SIG-M5 (cell line): ENCODE data around the gene GTF2H4.
"Not testable (repeated sequence)": the region's sequence is repeated elsewhere in the genome, so short reads cannot be mapped to it uniquely, and the experiment has no call there.

Experiments used
- DNase-seq: peaks from one replicate; lab custom pipeline; 2025; lab: John Stamatoyannopoulos, UW

Gene GTF2H4

DNA sequence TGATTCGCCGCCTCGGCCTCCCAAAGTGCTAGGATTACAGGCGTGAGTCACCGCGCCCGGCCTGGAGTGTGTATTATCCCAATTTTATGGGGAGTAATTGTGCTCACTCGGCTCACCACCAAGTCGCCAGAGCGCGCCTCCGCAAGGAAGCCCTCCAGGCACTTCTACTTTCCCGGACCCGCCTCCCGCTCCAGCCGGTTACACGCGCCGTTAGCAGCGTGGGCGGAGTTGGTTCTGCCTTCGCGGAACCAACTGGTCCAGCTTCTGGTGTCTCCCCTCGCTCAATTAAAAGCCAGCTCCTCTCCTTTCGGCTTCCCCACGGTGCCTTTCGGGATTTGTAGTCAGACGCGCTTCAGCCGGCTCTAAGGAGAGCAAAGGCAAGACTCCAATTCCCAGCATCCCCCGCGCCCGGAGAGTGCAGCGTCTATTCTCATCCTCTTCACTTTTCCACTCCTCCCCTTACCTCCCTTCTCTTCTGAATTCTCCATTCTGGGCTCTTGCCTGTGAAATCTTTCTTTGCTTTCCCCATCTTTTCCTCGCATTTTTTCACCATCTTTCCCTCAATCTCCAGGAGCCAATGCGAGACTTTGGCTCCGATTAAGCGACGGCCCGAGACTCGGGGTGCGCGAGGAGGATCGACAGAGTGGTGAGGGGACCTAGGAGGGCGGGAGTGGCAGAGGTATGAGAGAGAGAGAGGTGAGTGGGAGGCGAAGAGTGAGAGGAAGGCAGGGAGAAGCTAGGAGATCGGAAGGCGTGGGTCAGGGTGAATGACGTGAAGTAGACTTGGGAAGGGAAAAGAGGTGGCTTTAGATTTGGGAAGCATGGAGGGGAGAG, at the start of gene GTF2H4:
Gene GTF2H4, plus strand, starts transcription at position 450 of the 834 bp plus-strand sequence.
- DNase-seq, result peak; percentile 92

DNA sequence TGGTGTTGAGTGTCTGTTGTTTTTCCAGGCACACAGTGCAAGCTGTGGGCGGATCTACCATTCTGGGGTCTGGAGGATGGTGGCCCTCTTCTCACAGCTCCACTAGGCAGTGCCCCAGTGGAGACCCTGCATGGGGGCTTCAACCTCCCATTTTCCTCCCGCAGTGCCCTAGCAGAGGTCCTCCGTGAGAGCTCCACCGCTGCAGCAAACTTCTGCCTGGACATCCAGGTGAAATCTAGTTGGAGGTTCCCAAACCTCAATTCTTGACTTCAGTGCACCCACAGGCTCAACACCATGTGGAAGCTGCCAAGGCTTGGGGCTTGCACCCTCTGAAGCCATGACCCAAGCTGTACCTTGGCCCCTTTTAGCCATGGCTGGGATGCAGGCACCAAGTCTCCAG, 48.3 kb upstream of the GTF2H4 start:
- not testable (repeated sequence) for DNase-seq

DNA sequence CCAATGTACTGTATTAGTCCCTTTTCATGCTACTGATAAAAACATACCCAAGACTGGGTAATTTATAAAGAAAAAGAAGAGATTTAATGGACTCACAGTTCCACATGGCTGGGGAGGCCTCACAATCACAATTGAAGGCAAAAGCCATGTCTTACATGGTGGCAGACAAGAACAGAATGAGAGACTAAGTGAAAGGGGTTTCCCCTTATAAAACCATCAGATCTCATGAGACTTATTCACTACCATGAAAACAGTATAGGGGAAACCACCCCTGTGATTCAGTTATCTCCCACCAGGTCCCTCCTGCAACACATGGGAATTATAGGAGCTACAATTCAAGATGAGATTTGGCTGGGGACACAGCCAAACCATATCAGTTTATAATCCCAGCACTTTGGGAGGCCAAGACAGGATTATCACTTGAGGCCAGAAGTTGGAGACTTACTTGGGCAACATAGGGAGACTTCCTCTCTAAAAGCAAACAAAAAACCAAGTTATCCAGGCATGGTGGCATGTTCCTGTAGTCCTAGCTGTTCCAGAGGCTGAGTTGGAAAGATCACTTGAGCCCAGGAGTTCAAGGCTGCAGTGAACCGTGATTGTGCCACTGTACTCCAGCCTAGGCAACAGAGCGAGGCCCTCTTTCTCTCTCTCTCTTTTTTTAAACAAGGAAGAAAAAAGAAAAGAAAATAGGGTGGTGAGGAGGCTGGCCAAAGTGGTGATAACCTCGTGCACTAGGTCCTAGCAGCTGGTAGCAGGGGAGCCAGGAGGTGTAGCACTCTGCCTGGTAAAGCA, 46.6 kb upstream of the GTF2H4 start:
- no peak for DNase-seq

DNA sequence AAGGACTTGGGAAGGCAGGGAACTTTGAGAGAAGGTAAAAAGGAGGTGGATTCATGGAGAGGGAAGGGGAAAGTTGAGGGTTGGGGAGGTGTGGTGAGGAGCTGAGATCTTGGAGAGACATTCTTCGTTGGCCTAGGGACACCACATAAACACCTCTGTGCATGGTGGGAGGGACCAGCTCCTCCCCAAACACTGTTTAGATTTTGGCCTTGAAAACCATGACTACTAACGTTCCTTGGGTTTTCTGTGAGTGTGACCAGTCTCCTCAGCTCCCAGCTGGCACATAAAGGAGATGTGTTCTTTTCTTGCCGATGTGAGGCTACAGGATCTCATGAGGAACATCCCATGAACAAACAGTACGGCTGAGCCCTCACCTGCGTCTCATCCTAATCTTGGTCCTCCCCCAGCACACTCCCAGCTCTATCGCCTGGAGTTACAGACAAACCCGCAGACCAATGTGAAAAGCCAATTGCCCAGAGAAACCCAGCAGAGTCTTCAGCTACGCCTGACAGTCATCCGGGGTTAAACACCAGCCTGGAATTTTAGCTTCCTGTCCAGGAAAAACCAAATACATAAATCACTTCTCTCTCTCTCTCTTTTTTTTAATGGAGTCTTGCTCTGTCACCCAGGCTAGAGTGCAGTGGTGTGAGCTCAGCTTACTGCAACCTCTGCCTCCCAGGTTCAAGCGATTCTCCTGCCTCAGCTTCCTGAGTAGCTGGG, 45.7 kb upstream of the GTF2H4 start:
- no peak for DNase-seq

DNA sequence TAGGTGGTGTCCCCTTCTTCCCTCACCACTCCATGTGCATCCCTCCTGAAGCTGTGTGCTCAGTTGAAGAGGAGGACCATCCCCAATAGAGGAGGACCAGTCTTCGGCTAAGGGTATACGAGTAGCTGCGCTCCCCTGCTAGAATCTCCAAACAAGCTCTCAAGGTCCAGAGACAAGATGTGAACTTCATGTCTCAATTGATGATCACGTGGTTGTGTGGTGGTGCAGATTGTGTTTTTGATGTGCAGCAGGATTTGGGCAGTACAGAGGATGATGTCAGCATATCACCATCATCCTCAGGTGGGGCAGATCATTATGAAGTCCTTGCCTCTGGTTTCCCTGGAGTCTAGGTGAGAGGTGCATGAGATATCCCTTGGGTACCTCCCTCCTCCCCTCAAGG, 43.7 kb upstream of the GTF2H4 start:
- DNase-seq, result no peak

DNA sequence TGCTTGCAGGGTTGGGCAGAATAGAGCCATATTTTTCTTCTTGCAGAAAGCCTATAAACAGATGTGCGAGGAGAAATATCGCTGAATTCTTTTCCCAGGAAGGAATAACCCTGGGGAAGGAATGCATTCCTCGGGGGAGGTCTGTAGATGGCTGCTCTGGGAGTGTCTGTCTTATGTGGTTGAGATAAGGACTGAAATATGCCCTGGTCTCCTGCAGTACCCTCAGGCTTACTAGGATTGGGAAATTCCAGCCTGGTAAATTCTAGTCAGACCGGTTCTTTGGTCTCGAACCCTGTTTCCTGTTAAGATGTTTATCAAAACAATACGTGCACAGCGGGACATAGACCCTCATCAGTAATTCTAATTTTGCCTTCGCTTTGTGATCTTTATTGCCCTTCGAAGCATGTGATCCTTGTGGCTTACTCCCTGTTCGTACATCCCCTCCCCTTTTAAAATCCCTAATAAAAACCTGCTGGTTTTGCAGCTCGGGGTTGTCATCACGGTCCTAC, 38.7 kb upstream of the GTF2H4 start:
- DNase-seq, result not testable (repeated sequence)

DNA sequence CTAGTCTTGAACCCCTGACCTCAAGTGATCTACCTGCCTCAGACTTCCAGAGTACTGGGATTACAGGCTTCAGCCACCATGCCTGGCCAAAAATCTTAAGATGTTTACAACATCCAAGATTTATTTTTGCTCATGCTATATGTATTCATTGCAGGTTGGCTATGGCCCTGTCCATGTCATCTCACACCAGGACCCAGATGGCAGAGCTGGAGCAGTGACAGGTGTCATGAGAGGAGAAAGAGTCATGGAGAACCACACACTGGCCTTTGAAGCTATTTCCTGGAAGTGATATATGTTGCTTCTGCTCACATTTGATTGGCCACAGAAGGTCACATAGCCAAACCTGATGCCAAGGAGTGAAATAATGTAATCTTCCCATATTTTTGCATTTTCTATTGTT, 37.5 kb upstream of the GTF2H4 start:
- no peak for DNase-seq

DNA sequence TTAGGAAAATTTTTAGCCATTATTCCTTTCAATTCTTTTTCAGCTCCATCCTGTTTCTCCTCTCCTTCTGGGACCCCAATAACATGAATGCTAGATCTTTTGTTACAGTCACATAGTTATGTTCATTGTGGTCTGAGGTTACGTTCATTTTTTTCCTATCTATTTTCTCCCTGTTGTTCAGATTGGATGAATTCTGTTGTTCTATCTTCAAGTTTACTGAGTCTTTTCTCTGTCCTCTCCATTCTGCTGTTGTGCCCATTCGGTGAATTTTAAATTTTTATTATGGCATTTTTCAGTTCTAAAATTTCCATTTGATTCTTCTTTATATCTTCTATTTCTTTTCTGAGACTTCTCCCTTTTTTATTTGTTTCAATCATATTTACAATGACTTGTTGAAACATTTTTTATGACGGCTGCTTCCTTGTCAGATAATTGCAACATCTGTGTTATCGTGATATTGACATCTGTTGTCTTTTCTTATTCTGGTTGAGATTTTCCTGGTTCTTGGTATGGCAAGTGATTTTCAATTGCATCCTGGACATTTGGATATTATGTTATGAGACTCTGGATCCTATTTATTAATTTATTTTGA, 36.3 kb upstream of the GTF2H4 start:
- no peak for DNase-seq

DNA sequence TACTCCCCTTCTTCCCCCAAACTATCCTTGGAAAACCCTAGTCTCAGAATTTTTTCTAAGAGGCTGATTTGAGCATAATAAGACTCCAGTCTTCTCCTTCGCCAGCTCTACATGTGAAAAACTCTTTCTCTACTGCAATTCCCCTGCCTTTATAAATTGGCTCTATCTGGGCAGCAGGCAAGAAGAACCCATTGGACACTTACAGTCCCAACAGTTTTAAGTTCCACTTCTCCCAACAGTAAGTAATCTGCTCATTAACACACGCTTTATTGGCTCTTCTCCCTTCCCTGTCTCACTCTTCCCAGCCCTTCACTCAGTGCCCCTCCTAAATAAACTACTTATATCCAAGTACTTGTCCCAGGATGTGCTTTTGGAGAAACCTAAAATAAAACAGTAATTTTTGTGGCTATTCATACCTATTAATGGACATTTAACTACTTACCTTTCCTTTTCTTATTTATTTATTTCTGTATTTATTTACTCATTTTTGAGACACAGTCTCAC, 34.8 kb upstream of the GTF2H4 start:
- DNase-seq, result no peak

DNA sequence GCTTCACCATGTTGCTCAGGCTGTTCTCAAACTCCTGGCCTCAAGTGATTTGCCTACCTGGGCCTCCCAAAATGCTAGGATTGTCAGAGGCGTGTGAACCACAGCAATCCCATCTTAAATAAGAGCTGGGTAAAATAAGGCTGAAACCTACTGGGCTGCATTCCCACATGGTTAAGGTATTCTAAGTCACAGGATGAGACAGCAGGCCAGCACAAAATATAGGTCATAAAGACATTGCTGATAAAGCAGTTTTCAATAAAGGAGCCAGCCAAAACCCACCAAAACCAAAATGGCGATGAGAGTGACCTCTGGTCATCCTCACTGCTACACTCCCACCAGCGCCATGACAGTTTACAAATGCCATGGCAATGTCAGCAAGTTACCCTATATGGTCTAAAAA, 34.2 kb upstream of the GTF2H4 start:
- DNase-seq, result not testable (repeated sequence)

DNA sequence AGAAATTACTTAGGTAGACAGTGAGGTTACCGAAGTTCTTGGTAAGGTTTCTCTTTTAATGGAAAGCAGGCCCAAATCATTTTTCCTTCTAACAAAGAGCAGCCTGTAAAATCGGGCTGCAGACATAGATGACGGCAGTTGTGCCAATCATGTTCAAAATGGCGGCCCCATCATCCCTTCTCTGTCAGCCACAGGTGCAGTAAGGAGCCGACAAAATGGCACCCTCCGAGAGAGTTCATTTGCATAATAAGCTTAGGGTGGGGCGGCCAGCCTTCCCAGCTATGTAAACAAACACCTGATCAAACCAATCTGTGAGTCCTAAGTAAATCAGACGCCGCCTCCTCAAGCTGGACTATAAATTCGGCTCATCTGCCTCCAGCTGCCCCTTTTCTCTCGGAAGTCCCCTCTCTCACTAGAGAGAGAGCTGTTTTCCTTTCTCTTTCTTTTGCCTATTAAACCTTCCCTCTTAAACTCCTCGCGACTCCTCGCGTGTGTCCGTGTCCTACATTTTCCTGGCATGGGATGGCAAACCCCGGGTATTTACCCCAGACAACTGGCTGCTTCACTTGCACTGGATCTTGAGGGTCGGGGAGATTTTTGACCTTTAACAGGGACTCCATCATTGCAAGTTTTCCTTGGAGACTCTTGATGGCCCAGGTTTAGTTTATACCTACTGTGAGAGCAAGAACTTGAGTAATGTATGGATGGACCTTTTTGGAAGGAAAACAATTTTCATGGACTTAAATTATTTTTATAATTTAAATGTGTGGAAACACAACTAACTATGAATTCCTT, 32.6 kb upstream of the GTF2H4 start:
- DNase-seq, result no peak

DNA sequence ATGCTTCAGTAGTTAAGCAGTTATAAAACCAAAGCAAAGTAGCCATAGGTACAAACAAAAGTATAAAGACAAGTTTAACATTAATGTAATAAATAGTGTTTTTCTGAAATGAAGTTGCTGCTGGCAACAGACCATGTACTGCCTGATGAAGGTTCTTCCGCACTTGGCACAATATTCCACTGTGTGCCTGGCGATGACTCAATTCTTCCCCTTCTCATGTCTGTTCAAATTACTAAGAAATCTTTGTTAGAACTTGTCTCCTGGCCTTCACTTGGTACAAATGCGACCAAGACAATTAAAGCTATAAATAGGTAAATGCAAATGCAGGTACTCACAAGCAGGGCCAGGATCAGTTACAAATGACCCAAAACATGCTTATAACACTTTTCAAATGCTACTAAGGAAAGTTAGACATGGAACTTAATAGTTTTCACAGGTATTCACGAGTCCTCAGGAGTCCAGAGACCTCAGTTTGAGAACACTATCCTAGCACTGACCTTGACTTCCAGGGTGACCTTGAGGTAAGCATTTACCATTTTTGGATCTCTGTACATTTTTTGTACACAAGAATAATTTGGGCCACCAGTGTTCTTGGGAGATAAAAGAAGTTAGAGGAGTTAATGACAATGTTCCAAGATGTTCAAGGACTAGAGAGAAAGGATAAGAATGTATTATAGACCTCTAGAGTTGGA, 31.8 kb upstream of the GTF2H4 start:
- no peak for DNase-seq

DNA sequence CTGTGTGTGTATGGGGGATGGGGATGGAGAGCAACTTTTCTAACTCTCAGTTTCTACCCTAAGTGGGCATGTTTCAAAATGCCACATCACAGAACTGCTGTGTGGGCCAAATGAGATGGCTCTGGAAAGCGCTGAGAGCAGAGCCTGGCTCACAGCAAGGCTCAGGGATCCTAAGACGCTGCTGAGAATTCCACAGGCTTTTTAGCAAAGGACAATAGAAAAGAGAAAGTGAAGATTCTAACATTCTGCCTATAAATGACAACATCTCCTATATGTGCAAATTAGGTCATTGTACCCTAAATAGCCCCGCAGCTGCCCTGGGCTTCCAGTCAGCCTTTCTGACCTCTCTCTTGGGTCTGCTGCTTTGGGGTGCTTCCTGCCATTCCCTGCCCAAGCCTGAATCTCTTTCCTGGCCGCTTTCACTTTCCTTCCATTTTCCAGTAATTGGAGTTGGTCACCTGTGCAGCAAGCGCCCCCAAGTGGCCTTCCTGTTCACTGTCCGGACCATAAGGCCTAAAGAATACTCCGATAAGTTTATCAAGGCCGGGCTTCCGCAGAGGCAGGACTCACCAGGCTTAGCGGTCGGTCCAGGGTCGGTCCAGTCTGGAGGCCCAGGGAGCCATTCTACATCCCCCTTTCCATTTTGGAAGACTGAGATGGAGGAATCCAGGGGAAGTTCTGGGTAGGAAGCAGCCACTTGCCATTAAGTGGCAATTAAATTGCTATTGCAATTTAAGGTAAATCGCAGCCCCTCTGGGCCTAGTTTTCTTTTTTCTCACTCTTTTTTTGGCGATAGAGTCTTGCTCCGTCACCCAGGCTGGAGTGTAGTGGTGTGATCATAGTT, 30.4 kb upstream of the GTF2H4 start:
- no peak for DNase-seq

DNA sequence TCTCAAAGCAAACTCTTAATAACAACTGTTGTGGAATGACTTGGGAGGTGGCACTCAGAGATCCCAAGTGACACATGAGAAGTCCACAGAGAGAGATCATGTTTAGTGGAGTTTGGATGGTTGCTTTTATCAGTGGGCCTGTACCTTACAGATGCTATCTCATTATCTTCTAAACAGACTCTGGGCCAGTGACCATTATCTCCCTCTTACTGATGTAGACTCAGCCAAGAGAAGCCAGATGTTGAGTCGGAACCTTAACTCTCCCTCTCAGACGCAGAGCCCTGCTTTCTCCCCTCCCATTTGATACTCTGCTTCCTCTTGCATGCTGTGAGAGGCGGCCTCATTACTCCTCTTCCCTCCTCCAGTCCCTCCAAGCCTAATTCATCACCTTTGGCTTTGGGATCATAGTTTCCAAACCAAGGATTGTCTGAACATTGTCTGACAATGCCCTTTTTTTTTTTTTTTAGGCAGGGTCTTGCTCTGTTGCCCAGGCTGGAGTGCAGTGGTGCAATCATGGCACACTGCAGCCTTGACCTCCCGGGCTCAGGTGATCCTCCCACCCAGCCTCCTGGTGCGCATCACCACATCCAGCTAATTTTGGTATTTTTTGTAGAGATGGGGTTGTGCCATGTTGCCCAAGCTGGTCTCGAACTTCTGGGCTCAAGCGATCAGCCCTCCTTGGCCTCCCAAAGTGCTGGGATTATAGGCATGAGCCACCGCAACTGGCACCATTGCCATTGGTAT, 28.2 kb upstream of the GTF2H4 start:
- DNase-seq, result no peak

DNA sequence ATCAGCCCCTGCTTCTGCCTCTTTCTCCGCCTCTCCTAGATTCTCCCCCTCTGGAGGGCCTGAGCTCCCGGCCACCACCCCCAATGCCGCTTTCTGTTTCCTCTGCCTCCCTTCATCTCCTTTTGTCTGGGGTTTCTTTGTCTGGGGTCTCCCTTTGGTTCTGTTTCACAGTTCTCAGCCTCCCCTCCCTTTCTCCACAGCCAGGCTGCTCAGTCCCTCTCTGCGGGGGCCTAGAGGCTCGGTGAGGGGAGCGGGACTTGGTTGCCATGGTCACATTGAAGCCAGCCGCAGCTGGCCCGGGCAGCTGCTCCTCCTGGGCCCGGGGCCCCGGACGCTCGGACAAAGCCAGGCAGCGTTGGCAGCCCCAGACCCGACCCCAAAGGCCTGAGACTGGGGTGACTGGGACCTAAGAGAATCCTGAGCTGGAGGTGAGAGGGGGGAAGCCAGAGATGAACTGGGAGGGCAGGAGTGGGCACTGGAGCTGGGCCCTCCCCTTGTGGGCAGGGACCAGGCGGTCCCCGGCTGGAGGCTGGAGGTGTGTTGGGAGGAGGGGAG, 27.2 kb upstream of the GTF2H4 start:
- no peak for DNase-seq

DNA sequence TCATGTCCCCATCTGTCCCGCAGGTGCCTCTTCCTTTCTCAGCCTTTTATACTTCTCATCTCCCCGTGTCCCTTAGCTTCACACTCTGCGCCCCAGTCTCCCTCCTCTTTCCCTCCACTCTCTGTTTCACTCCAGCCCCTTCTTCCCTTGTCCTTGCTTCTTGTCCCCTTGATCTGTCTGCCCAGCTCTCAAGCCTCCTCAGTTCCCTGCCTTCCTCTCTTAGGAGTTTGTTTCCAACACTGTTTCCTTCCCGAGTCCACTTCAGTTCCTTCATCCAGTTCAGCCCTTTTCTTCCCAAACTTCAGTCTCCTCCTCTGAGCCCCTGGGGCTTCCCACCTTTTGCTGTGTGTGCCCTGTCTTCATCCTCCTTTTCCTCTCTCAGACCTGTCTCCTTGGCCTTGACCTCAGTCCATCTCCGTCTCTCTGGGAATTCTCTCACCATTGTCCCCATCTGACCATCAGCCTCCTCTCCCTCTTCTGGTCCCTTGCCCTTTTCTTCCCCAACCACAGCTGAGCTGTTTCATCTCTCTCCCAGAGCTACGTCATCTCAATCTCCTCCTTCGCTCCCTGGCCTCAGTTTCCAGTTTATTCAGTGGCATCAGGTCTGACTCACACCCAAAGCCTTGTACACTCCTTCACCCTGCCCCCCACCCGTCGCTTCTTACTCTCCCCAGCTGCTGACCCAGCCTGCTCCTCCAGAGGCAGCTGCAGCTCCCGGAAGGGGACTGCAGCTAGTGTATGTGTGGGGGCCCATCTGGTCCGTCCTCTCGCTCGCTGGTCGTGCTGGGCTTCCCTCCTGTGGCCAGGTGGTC, 26.4 kb upstream of the GTF2H4 start:
- no peak for DNase-seq

DNA sequence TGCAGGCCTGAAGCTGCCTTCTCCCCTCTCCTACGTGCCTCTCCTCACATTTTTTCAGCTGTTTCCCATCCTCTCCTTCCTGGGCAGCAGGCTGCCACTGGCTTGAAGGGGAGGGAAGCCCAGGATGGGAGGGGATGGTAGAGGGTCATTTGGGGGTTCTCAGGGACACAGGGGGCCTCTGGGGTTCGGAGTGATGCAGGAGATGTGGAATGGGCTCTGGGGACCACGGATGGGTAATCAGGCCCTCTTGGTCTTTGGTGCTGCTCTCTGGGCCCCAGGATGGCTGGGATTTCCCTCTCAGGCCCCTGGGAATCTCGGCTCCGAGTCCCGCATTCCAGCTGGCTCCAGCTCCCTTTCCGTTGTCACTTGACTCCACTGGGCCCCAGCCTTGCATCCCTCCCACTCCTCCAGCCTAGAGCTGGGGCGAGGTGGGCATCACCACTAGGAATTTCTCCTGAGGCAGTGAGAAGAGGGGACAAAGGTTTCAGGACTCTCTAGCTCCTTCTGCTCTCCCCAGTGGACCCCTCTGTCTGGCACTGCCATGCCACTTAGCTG, 25.7 kb upstream of the GTF2H4 start:
- no peak for DNase-seq
